Measurements from ENCODE around the gene PTCH1.
A peak's percentile ranks its signal among the peaks of the same experiment; 100 is the strongest.

The PTCH1 gene

GRCh38 chr9:95516734-95517558, at the start of gene PTCH1:
TSS of gene PTCH1 (minus strand) at chr9:95516971.
- DNase-seq: peak; percentile 34

DNA sequence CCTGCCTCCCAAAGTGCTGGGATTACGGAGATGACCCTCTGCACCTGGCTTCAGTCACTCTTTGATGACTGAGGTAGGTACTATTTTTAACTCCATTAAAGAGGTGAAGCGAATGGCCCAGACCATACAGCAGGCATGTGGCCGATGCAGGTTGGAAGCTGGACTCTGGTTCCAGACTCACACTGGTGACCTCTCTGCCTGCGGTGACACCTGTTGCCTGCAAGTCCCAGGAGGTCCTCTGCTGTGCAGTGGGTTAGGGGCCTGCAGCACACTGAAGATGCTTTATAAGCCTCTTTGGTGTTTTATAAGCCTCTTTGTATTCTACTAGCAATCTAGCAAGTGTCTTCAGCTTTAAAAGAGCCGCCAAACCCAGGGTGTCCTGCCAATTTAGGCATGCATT, 49.2 kb upstream of the PTCH1 start:
- DNase-seq: no peak

- DNase-seq: no peak
Measured at GRCh38 chr9:95561913-95562312, 45.1 kb upstream of the PTCH1 start.

GRCh38 chr9:95557142-95557541, 40.4 kb upstream of the PTCH1 start:
- DNase-seq: no peak

GRCh38 chr9:95556521-95556920, 39.8 kb upstream of the PTCH1 start:
- no peak for DNase-seq

- DNase-seq: peak; percentile 8
Measured at GRCh38 chr9:95552814-95553546, 36.2 kb upstream of the PTCH1 start.

DNA sequence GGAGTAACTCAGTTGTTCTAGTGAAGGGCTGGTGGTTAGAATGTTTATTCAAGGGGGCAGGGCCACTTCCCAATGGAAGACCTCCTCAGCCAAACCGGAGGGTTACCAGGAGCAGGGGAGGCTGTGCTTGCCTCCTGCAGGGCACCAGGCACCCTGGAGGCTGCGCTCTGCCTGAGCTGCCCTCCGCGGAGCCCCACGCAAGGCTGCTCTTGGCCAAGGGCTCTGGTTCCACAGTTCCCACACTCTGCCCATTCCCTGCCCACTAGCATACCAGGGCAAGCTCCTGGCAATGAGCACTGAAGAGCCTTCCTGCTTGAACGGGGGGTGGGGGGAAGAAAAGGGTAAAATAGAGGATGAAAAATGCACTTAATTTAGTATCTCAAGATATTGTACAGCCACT, 35.5 kb upstream of the PTCH1 start:
- DNase-seq: no peak

GRCh38 chr9:95551406-95551805, 34.6 kb upstream of the PTCH1 start:
- no peak for DNase-seq

DNA sequence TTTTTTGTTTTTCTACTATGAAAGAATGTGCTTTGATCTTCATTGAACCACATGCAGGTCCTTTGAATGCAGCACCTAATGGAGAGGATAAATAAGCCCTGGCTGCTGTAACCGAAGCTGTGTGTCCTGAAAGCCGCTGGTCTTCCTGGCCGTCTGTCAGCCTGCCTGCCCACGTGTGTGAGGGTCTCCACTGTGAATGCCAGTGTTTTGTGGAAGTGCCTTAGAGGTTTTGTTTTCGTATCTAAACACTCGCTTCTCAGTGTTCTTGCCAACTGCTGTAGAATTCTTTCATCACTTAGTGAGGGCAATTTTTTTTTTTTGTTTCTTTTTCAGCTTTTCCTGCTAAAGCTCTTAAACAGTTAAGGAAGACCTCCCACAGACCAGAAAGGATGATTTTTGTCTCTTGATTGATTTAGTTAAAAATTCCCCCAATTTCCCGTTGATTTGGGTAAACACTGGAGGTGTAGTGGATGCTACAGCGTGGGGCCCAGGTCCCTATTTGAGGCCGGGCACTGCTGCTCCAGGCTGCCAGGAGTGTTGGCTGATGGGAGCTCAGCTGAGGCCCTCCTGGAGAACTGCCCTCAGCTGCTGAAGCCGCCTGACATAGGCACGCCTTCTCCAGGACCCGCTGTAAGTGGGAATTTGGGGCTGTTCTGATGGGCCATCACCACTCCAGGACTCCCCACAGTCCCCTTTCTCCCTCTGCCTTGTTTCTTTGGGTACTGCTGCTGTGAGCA, 29.2 kb upstream of the PTCH1 start:
- DNase-seq: no peak

GRCh38 chr9:95533996-95534680, 17.4 kb upstream of the PTCH1 start:
- no peak for DNase-seq

- DNase-seq: no peak
Measured at GRCh38 chr9:95529910-95530309, 13.1 kb upstream of the PTCH1 start.

DNA sequence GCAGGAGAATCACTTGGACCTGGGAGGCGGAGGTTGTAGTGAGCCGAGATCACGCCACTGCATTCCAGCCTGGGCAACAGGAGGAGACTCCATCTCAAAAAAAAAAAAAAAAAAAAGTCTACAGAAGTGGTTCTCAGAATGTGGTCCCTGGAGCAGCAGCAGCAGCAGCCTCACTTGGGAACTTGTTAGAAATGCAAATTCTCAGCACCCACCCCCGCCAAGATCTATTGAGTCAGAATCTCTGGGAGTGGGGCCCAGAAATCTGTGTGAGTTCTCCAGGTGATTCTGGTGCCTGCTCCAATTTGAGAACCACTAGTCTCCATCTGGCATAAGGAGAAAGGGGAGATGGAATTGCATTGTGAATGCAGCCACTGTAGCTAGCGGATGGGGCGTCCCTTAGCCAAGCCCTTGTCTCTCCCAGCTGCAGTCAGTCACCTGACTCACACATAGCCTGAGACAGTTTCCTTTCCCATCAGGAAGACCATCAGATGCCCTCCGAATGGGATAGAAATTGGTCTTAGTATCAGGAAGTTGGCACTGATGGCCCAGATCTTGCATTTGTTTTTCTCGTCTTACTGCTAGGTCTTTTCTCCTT, 12.2 kb upstream of the PTCH1 start:
- no peak for DNase-seq

DNA sequence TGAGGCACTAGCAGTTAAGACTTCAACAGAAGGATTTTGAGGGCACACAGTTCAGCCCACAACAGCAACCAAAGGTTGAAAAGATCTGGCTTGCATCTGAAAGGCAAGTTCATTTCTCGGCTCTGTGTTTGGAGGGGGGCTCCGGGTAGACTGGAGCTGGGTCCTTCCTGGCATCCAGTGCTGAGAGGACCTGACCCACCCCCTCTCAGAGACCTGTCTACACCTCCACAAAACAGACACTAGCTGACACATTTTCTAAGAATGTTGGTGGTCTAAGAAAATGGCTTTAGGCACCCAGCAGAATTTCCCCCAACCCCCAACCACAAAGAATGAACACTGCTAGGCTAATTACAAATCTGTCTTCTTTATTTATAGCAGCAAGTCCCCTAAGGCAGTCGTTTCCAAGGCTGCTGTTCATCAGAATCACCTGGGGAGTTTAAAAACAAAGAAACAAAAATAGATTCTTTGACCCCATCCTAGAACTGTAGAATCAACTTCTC, 6.2 kb upstream of the PTCH1 start:
- DNase-seq: no peak

GRCh38 chr9:95521699-95522098, 4.9 kb upstream of the PTCH1 start:
- DNase-seq: no peak

GRCh38 chr9:95517559-95518425, 1.0 kb upstream of the PTCH1 start:
- no peak for DNase-seq

DNA sequence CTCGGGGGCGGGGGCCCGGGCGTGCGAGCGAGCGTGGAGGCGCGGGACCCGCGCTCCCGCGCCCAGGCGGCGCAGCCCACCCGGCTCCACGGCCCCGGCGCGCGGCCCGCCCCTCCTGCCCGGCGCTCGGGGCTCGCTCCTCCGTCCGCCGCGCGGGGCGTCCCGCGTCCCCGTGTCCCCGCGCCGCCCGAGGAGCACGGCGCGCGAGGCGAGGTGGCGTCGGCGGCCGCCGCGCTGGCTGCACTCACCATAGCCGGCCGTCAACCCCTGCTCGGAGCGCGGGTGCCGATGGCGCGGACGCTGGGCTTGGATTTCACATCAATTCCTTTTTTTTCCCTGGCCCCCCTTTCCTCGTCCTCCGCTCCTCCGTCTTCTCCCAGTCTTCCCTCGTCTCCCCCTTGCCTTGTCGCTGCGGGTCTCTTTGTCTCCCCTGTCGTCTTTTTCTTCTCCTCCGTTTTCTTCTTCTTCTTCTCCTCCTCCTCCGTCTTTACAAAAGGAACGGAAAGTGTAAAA, 494 bp downstream of the PTCH1 start:
- no peak for DNase-seq

DNA sequence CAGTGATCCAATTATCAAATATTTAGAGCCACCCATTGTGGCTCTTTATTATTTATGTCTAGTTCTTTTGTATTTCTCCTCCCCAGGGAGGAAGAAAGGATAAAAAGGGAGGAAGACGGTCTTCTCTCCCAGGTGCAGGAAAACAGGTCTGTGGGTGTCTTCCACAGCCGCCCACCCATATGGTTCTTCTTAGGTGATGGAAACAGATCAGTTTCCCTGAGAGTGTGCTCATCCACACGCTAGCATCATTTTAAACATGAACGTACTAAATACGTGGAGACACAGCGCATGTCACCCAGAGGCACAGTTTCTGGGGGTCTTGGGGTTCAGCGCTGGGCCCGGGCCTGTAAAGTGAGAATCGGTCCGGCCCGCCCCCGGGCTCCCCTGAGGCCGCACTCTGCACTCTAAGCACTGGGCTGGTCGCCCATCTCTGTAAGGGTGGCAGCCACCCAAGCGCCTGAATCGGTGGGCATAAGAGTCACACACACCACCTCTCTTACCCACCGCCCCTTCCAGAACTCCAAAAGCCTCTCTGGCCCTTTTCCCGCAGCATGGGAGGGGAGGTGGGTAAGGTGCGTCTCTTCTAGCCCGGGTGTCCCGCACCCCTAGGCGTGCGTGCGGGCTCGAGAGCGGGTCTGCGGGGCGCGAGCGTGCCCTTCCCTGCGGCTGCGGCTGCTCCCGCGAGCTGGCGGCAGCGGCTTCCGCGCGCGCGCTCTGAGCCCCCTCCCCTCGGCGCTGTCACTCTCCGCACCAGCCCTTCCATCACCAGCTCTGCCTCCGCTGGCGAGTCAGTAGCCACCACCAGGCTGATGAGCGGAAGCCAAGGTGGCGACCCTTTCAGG, 1.3 kb downstream of the PTCH1 start:
- peak; percentile 22 for DNase-seq

GRCh38 chr9:95514342-95514741, 2.4 kb downstream of the PTCH1 start:
- DNase-seq: no peak

GRCh38 chr9:95513711-95514110, 3.1 kb downstream of the PTCH1 start:
- no peak for DNase-seq

GRCh38 chr9:95512709-95513095, 4.1 kb downstream of the PTCH1 start:
- no peak for DNase-seq
